Astrocyte (in vitro differentiated cells and primary cell): ENCODE measurements around the gene PKHD1.

Source experiments
- EZH2 ChIP-seq: IDR thresholded peaks from 2 replicates; pipeline ENCODE4 v1.6.1; 2012; ENCODE audit warnings: mild to moderate bottlenecking, low read length, inconsistent platforms; ENCODE audit not compliant: insufficient read depth
- TF ChIP-seq, protein P1 (sequence below): IDR thresholded peaks from 2 replicates; pipeline ENCODE4 v1.5.1; 2011; ENCODE audit warnings: low read depth, mild to moderate bottlenecking, inconsistent platforms, low read length, moderate library complexity; ENCODE audit not compliant: insufficient read depth

DNA sequence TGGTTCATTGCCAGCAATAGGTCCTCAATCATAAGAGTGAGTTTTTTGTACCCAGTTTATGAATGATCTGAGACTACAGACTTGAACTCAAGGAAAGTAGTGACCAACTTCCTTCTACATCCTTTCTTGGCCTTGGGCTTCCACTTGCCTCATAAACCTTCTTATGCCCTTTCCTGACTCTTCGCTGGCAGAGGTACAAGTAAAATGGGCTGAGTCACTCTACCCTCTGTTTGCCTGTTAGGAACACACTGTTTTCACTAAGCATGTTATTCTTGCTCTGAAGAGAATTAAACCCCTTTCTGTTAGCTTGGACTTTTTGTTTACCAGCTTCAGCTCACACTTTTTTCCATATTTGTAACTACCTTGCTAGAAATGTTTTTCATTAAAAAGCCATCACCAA, 74.4 kb downstream of the PKHD1 start:
- TF ChIP-seq, protein P1, sequence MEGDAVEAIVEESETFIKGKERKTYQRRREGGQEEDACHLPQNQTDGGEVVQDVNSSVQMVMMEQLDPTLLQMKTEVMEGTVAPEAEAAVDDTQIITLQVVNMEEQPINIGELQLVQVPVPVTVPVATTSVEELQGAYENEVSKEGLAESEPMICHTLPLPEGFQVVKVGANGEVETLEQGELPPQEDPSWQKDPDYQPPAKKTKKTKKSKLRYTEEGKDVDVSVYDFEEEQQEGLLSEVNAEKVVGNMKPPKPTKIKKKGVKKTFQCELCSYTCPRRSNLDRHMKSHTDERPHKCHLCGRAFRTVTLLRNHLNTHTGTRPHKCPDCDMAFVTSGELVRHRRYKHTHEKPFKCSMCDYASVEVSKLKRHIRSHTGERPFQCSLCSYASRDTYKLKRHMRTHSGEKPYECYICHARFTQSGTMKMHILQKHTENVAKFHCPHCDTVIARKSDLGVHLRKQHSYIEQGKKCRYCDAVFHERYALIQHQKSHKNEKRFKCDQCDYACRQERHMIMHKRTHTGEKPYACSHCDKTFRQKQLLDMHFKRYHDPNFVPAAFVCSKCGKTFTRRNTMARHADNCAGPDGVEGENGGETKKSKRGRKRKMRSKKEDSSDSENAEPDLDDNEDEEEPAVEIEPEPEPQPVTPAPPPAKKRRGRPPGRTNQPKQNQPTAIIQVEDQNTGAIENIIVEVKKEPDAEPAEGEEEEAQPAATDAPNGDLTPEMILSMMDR = no peak
- TF ChIP-seq EZH2 = no peak
